Measurements from ENCODE around the gene RBP7.
"Not testable (repeated sequence)": the region's sequence is repeated elsewhere in the genome, so short reads cannot be mapped to it uniquely, and the experiment has no call there.

RBP7 gene

GRCh38 chr1:9996624-9997582 is at the start of gene RBP7:
TSS of gene RBP7 (plus strand) at chr1:9997228. CDS start at chr1:9997259, 31 bp downstream.
- DNase-seq (ENCODE audit: low read depth in 2 of 2) = no peak

- no peak for DNase-seq (ENCODE audit: low read depth in 2 of 2)
Observed at GRCh38 chr1:9957726-9958125, 39.3 kb upstream of the RBP7 start.

- DNase-seq (ENCODE audit: low read depth in 2 of 2) = no peak
Observed at GRCh38 chr1:9960011-9960410, 37.0 kb upstream of the RBP7 start.

GRCh38 chr1:9960706-9961562 is 36.1 kb upstream of the RBP7 start:
- no peak for DNase-seq (ENCODE audit: low read depth in 2 of 2)

- DNase-seq (ENCODE audit: low read depth in 2 of 2) = no peak
Observed at GRCh38 chr1:9984253-9984652, 12.8 kb upstream of the RBP7 start.

GRCh38 chr1:9985001-9985400 is 12.0 kb upstream of the RBP7 start:
- no peak for DNase-seq (ENCODE audit: low read depth in 2 of 2)

GRCh38 chr1:9989773-9990172 is 7.3 kb upstream of the RBP7 start:
- no peak for DNase-seq (ENCODE audit: low read depth in 2 of 2)

GRCh38 chr1:9990944-9991343 is 6.1 kb upstream of the RBP7 start:
- DNase-seq (ENCODE audit: low read depth in 2 of 2) = no peak

- no peak for DNase-seq (ENCODE audit: low read depth in 2 of 2)
Observed at GRCh38 chr1:9992910-9993309, 4.1 kb upstream of the RBP7 start.

GRCh38 chr1:9993561-9994075 is 3.4 kb upstream of the RBP7 start:
- DNase-seq (ENCODE audit: low read depth in 2 of 2) = no peak

- DNase-seq (ENCODE audit: low read depth in 2 of 2) = no peak
Observed at GRCh38 chr1:10001016-10001665, 4.1 kb downstream of the RBP7 start.

- DNase-seq (ENCODE audit: low read depth in 2 of 2) = not testable (repeated sequence)
Observed at GRCh38 chr1:10005248-10005647, 8.2 kb downstream of the RBP7 start.

- DNase-seq (ENCODE audit: low read depth in 2 of 2) = no peak
Observed at GRCh38 chr1:10007169-10007568, 10.1 kb downstream of the RBP7 start.

GRCh38 chr1:10014016-10014415 is 17.0 kb downstream of the RBP7 start:
- no peak for DNase-seq (ENCODE audit: low read depth in 2 of 2)

GRCh38 chr1:10019561-10019960 is 22.5 kb downstream of the RBP7 start:
- DNase-seq (ENCODE audit: low read depth in 2 of 2) = no peak

- no peak for DNase-seq (ENCODE audit: low read depth in 2 of 2)
Observed at GRCh38 chr1:10020086-10020485, 23.1 kb downstream of the RBP7 start.

- peak in 1 of 2 experiments; percentile 36 for DNase-seq (ENCODE audit: low read depth in 2 of 2)
Observed at GRCh38 chr1:10020678-10021077, 23.6 kb downstream of the RBP7 start.

- DNase-seq (ENCODE audit: low read depth in 2 of 2) = not testable (repeated sequence)
Observed at GRCh38 chr1:10021992-10022391, 25.0 kb downstream of the RBP7 start.

- DNase-seq (ENCODE audit: low read depth in 2 of 2) = no peak
Observed at GRCh38 chr1:10022656-10023055, 25.6 kb downstream of the RBP7 start.

- no peak for DNase-seq (ENCODE audit: low read depth in 2 of 2)
Observed at GRCh38 chr1:10025354-10025753, 28.3 kb downstream of the RBP7 start.

GRCh38 chr1:10027027-10027426 is 30.0 kb downstream of the RBP7 start:
- DNase-seq (ENCODE audit: low read depth in 2 of 2) = no peak
